GM21737 (cell line): Measurements from ENCODE around the gene BTBD9.
"Not testable (repeated sequence)": the region's sequence is repeated elsewhere in the genome, so short reads cannot be mapped to it uniquely, and the experiment has no call there.

Experiments used
- ATAC-seq: cut with Tn5 transposase; IDR thresholded peaks from one replicate; pipeline ENCODE4 v1.9.1; 2021; ENCODE audit warnings: mild to moderate bottlenecking, moderate library complexity; ENCODE audit not compliant: unreplicated experiment

BTBD9 gene

GRCh38 chr6:38436726-38437465 is 202.8 kb downstream of the BTBD9 start:
- no peak for ATAC-seq

DNA sequence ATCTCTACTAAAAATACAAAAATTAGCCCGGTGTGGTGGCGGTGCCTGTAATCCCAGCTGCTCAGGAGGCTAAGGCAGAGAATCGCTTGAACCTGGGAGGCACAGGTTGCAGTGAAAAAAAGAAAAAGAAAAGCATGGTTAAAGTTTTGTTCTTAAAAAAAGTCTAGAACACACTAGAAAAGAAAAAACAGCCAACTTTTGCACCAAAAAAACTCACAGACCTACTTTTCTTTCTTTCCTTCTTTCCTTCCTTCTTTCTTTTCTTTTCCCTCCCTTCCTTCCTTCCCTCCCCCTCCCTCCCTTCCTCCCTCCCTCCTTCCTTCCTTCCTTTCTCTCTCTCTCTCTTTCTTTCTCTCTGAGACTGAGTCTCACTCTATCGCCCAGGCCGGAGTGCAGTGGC is 204.4 kb downstream of the BTBD9 start:
- ATAC-seq, result no peak

DNA sequence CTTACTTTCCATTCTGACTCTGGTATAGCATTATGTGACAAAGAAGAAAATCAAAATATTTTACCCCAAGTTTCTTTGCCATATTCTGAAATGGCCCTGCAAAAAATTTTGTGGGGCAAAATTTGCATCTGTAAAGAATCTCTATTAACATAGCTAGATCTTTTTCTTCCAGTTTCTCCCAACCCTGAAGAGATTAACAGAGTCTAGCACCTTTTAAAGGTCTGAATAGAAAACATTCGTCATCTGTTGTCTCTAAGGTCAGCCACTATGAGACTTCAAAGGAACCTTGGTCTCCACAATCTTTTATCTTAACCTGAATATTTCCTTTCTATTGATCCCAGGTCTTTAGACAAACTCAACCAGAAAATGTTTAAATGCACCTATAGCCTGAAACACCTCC is 205.7 kb downstream of the BTBD9 start:
- ATAC-seq, result no peak

DNA sequence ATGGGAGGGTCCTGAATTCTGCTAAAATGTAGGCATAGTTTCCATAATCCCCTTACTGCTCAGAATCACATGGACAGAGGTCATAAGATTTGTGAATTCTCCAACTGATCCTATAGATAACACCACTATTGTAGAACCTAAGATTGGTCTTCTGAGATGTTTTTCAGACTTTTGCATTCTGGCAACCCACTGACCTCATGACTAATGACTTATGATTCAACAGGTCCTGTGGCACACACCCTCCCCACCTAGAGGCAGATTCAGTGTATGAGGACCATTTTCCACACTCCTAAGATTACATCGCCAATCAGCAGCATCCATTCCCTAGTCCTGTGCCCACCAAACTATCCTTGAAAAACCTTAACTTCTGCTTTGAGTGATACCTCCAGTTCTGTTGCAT is 207.2 kb downstream of the BTBD9 start:
- ATAC-seq, result no peak

GRCh38 chr6:38432079-38432478 is 207.7 kb downstream of the BTBD9 start:
- ATAC-seq, result no peak

GRCh38 chr6:38429546-38429945 is 210.2 kb downstream of the BTBD9 start:
- ATAC-seq, result no peak

GRCh38 chr6:38427492-38428210 is 212.1 kb downstream of the BTBD9 start:
- no peak for ATAC-seq

GRCh38 chr6:38425788-38426488 is 213.8 kb downstream of the BTBD9 start:
- not testable (repeated sequence) for ATAC-seq

GRCh38 chr6:38423746-38424145 is 216.0 kb downstream of the BTBD9 start:
- no peak for ATAC-seq

DNA sequence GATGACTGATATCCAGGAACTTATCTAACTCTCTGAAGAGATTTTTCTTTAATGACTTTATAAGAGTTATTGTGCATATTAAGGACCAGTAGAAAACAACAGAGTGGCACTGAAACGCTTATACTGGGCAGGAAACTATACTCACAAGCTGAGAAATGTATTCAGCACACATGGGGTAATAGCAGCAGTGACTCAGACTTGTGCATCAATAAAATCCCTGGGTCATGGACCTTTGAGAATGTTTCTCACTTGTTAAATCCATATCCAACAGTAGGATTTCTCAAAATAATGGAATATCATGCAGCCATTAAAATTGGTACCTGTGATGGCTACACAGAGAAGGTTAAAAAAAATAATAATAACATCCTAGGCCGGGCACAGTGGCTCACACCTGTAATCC is 219.5 kb downstream of the BTBD9 start:
- ATAC-seq, result no peak

GRCh38 chr6:38417521-38417920 is 222.2 kb downstream of the BTBD9 start:
- no peak for ATAC-seq

DNA sequence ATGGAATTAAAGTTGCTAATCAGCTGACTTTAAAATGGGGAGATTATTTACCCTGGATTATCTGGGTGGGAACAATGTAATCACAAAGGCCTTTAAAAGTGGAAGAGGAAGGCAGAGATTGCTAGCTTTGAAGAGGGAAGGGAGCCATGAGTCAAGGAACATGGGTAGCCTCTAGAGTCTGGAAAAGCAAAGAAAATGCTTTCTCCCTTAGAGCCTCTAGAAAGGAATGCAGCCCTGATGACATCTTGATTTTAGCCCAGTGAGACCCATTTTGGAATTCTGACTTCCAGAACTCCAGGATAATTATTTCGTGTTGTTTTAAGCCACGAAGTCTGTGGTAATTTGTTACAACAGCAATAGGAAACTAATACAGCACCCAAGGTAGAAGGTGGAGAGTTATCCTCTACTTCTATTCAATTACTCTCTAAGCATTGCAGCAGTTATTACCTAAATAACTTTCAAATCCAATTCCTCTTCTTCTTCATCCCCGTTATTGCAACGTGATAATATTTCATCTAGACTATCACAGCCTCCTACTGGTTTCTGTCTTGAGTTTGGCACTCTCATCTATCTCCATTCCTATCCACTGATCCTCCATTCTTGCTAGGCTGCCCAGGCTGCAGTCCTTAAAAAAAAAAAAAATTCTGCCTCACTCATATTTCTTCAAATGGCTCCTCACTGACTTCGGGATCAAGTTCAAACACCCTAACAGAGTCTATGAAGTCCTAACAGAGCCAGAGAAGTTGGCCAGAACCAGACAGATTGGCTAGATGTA is 224.3 kb downstream of the BTBD9 start:
- no peak for ATAC-seq

DNA sequence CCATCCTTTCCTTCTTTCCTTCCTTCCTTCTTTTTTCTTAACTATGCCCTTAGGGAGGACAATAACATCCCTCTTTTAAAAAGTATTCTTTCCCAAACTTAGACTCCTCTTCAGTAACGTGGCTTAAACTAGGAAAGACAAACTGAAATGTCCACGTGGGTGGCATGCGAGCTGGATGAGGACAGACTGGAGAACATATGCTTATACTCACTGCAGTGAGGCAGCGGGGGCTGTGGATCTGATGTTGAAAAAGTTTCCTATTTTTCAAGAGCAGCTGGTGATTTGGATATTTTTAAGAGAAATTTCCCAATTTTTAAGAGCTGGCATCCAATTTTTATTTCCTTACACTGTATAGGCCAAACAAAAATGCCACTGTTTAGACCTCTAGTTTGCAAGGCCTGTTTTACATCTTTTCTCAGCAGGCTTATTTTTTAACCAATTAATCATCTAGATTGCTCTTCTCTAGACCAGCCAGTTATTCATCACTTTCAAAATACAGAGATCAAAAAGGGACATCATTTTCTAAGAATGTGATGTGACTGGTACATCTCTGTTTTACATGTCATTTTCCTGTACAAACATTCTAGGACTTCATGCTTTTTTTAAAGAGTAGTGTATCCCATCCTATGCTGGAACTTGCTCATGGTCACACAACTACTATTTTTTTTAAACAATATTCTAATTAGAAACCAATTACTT is 226.5 kb downstream of the BTBD9 start:
- no peak for ATAC-seq

DNA sequence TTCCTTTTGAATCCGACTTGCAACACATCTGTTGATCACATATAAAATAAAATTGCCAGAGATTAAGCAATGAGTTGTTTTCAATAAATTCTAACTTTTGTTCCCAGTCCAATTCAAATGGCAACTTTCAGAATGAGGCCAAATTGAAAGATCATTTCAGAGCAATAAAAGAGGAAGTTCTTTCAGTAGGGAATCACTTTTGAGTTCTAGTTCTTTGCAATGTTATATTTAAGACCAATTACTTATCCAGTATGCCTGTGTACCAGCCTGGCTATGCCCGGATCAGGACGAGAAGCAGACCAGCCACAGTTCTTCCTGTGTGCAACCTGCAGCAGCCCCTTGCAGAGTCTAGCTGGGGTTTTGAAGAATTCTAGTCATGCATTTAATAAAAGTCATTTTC is 232.5 kb downstream of the BTBD9 start:
- no peak for ATAC-seq

- no peak for ATAC-seq
Observed at GRCh38 chr6:38406096-38406495, 233.6 kb downstream of the BTBD9 start.

GRCh38 chr6:38404900-38405556 is 234.7 kb downstream of the BTBD9 start:
- ATAC-seq, result no peak

GRCh38 chr6:38404355-38404754 is 235.4 kb downstream of the BTBD9 start:
- ATAC-seq, result no peak

DNA sequence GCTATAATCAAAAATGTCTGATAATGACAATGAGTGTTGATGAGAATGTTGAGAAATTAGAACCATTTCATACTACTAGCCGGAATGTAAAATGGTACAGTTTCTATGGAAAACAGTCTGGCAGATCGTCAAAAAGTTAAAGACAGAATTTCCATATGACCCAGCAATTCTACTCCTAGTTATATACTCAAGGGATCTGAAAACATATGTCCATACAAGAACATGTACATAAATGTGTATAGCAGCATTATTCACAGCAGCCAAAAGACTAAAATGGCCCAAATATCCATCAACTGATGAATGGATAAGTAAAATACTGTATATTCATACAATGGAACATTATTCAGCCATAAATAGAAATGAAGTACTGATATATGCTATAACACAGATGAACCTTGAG is 236.2 kb downstream of the BTBD9 start:
- no peak for ATAC-seq

GRCh38 chr6:38400764-38401163 is 239.0 kb downstream of the BTBD9 start:
- no peak for ATAC-seq

DNA sequence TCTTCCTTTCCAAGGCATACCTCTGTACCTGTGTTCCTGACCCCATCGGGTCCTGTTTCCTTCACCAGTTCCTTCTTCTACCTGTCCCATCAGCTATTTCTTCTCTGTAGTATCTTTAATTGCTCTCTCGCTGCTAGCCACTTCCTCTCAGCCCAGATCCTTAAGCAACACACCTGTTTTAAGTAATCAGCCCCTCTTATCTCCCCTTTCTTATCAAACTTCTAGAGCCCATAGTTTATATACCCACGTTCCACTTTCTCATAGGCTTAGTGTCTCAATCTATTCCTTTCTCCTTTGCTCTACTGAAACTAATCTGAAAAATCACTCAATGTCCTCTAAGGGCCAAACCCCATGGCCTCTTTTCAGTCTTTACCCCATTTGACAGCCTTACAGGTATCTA is 239.6 kb downstream of the BTBD9 start:
- no peak for ATAC-seq
